NB4 (cell line): ENCODE measurements around the gene ZNF138.

Experiments
- CTCF ChIP-seq: IDR thresholded peaks from one replicate; pipeline ENCODE4 v1.5.1; 2012; ENCODE audit warnings: low read depth, low read length
- MAX ChIP-seq: IDR thresholded peaks from 2 replicates; pipeline ENCODE4 v1.6.1; 2011; ENCODE audit warnings: low read depth, low read length
- MYC ChIP-seq: IDR thresholded peaks from 2 replicates; pipeline ENCODE4 v1.6.1; 2011; ENCODE audit warnings: low read depth, low read length
- POLR2A ChIP-seq: IDR thresholded peaks from 2 replicates; pipeline ENCODE4 v1.6.1; 2011; ENCODE audit warnings: mild to moderate bottlenecking; ENCODE audit not compliant: insufficient read length; ENCODE audit errors: extremely low read depth

- no peak for TF ChIP-seq MYC
- no peak for TF ChIP-seq POLR2A
- TF ChIP-seq CTCF = no peak
- no peak for TF ChIP-seq MAX
Observed at GRCh38 chr7:64811767-64812166, 17.5 kb downstream of the ZNF138 start.
